Activated naive CD8-positive, alpha-beta T cell treated with anti-CD3 and anti-CD28 coated beads, Interleukin-2, amount 50 U/mL, for 24 hours (primary cell): ENCODE measurements around the gene XCL1.
"Not testable (repeated sequence)": the region's sequence is repeated elsewhere in the genome, so short reads cannot be mapped to it uniquely, and the experiment has no call there.

Experiments used
- ATAC-seq: fragments of 150-1000 bp; cut with Tn5 transposase; one replicate; pipeline ENCODE4 v1.10.0; 2021
- DNase-seq: peaks from one replicate; pipeline ENCODE4 v3.0.0; 2021
- H3K27ac Mint-ChIP-seq: one replicate; pipeline ENCODE4 v1.8.0; 2021; ENCODE audit warnings: mild to moderate bottlenecking, mixed read lengths
- H3K27me3 Mint-ChIP-seq: one replicate; pipeline ENCODE4 v1.8.0; 2021; ENCODE audit warnings: mixed read lengths
- H3K36me3 Mint-ChIP-seq: one replicate; pipeline ENCODE4 v1.8.0; 2021; ENCODE audit warnings: low read depth, mixed read lengths
- H3K4me1 Mint-ChIP-seq: one replicate; pipeline ENCODE4 v1.8.0; 2021; ENCODE audit warnings: mixed read lengths
- H3K4me3 Mint-ChIP-seq: one replicate; pipeline ENCODE4 v1.8.0; 2021; ENCODE audit warnings: mild to moderate bottlenecking, moderate library complexity, mixed read lengths
- H3K9me3 Mint-ChIP-seq: one replicate; pipeline ENCODE4 v1.8.0; 2021; ENCODE audit warnings: mixed read lengths

The XCL1 gene

GRCh38 chr1:168576245-168576688, at the start of gene XCL1:
Gene XCL1 (plus strand): TSS chr1:168576605. CDS start chr1:168576638, 33 bp downstream.
- peaks cover 55% of the 10 kb centered on the region for H3K4me1 Mint-ChIP-seq
- H3K27ac Mint-ChIP-seq = peak within 1 kb of the TSS; percentile 96
- H3K9me3 Mint-ChIP-seq, H3K27me3 Mint-ChIP-seq: not testable (repeated sequence)
- ATAC-seq = peak; percentile 84
- DNase-seq = peak; percentile 67
- H3K4me3 Mint-ChIP-seq = peak within 1 kb of the TSS; percentile 93
- peaks cover 45% of the 10 kb centered on the region for H3K36me3 Mint-ChIP-seq

- no peak overlapping the region for H3K27ac Mint-ChIP-seq
- H3K9me3 Mint-ChIP-seq = peaks cover 1% of the 10 kb centered on the region
- ATAC-seq = no peak
- no peak overlapping the region for H3K4me3 Mint-ChIP-seq
- no peak for DNase-seq
- H3K27me3 Mint-ChIP-seq = no peaks in the 10 kb centered on the region
- H3K4me1 Mint-ChIP-seq = peaks cover 45% of the 10 kb centered on the region
- H3K36me3 Mint-ChIP-seq = no peaks in the 10 kb centered on the region
These were observed 46.9 kb upstream of the XCL1 start for GRCh38 chr1:168529518-168529917.

GRCh38 chr1:168531615-168532345, 44.6 kb upstream of the XCL1 start:
- ATAC-seq (peak; percentile 76), DNase-seq (no peak)
- Mint-ChIP-seq H3K4me3 (no peak overlapping the region), H3K9me3 (no peaks in the 10 kb centered on the region), H3K36me3 (no peaks in the 10 kb centered on the region), H3K4me1 (peaks cover 65% of the 10 kb centered on the region), H3K27me3 (no peaks in the 10 kb centered on the region), H3K27ac (peak overlapping the region; percentile 17)

GRCh38 chr1:168535536-168535935, 40.9 kb upstream of the XCL1 start:
- H3K27ac Mint-ChIP-seq = peak overlapping the region; percentile 67
- no peaks in the 10 kb centered on the region for H3K9me3 Mint-ChIP-seq
- H3K4me1 Mint-ChIP-seq = peaks cover 83% of the 10 kb centered on the region
- ATAC-seq (peak; percentile 62), DNase-seq (no peak)
- no peaks in the 10 kb centered on the region for H3K27me3 Mint-ChIP-seq
- peaks cover 17% of the 10 kb centered on the region for H3K36me3 Mint-ChIP-seq
- H3K4me3 Mint-ChIP-seq = no peak overlapping the region

- H3K27ac Mint-ChIP-seq = peak overlapping the region; percentile 42
- peak overlapping the region; percentile 84 for H3K4me3 Mint-ChIP-seq
- H3K9me3 Mint-ChIP-seq, H3K27me3 Mint-ChIP-seq, ATAC-seq, DNase-seq: not testable (repeated sequence)
- H3K4me1 Mint-ChIP-seq = peaks cover 60% of the 10 kb centered on the region
- H3K36me3 Mint-ChIP-seq = peaks cover 43% of the 10 kb centered on the region
These were observed 35.6 kb upstream of the XCL1 start for GRCh38 chr1:168540798-168541197.

- Mint-ChIP-seq H3K4me1 (peaks cover 43% of the 10 kb centered on the region), H3K36me3 (peaks cover 44% of the 10 kb centered on the region), H3K4me3 (peak overlapping the region; percentile 84), H3K27ac (peak overlapping the region; percentile 61)
- not testable (repeated sequence) for ATAC-seq, DNase-seq, H3K9me3 Mint-ChIP-seq, H3K27me3 Mint-ChIP-seq
These were observed 33.4 kb upstream of the XCL1 start for GRCh38 chr1:168542978-168543377.

GRCh38 chr1:168543840-168544498, 32.4 kb upstream of the XCL1 start, which contains the start of gene XCL2:
Gene XCL2 (minus strand): TSS chr1:168543997. CDS start chr1:168543964, 33 bp downstream.
- Mint-ChIP-seq H3K9me3 (peaks cover 14% of the 10 kb centered on the region), H3K4me3 (peak within 1 kb of the TSS; percentile 93), H3K36me3 (peaks cover 47% of the 10 kb centered on the region), H3K27ac (peak within 1 kb of the TSS; percentile 98), H3K4me1 (peaks cover 36% of the 10 kb centered on the region)
- ATAC-seq (peak; percentile 86), DNase-seq (peak; percentile 50)
- H3K27me3 Mint-ChIP-seq = not testable (repeated sequence)

- ATAC-seq = peak; percentile 29
- peaks cover 36% of the 10 kb centered on the region for H3K36me3 Mint-ChIP-seq
- not testable (repeated sequence) for H3K4me3 Mint-ChIP-seq, DNase-seq, H3K27me3 Mint-ChIP-seq
- H3K9me3 Mint-ChIP-seq = peaks cover 19% of the 10 kb centered on the region
- H3K4me1 Mint-ChIP-seq = peaks cover 28% of the 10 kb centered on the region
- H3K27ac Mint-ChIP-seq = peak overlapping the region; percentile 42
These were observed 30.5 kb upstream of the XCL1 start for GRCh38 chr1:168545678-168546552.

GRCh38 chr1:168546553-168546895, 29.9 kb upstream of the XCL1 start:
- Mint-ChIP-seq H3K4me1 (peaks cover 27% of the 10 kb centered on the region), H3K9me3 (peaks cover 19% of the 10 kb centered on the region), H3K36me3 (peaks cover 30% of the 10 kb centered on the region)
- H3K27ac Mint-ChIP-seq, DNase-seq, ATAC-seq, H3K4me3 Mint-ChIP-seq, H3K27me3 Mint-ChIP-seq: not testable (repeated sequence)

GRCh38 chr1:168550971-168551370, 25.4 kb upstream of the XCL1 start:
- H3K4me1 Mint-ChIP-seq = peaks cover 51% of the 10 kb centered on the region
- no peaks in the 10 kb centered on the region for H3K27me3 Mint-ChIP-seq
- no peak overlapping the region for H3K4me3 Mint-ChIP-seq
- no peak overlapping the region for H3K27ac Mint-ChIP-seq
- DNase-seq (no peak), ATAC-seq (no peak)
- peaks cover 19% of the 10 kb centered on the region for H3K9me3 Mint-ChIP-seq
- peaks cover 12% of the 10 kb centered on the region for H3K36me3 Mint-ChIP-seq

- H3K4me3 Mint-ChIP-seq = no peak overlapping the region
- DNase-seq = no peak
- peaks cover 56% of the 10 kb centered on the region for H3K4me1 Mint-ChIP-seq
- no peak overlapping the region for H3K27ac Mint-ChIP-seq
- H3K36me3 Mint-ChIP-seq = peaks cover 10% of the 10 kb centered on the region
- ATAC-seq = no peak
- no peaks in the 10 kb centered on the region for H3K27me3 Mint-ChIP-seq
- peaks cover 19% of the 10 kb centered on the region for H3K9me3 Mint-ChIP-seq
These were observed 24.7 kb upstream of the XCL1 start for GRCh38 chr1:168551688-168552087.

- Mint-ChIP-seq H3K4me1 (peaks cover 68% of the 10 kb centered on the region), H3K4me3 (peak overlapping the region; percentile 31), H3K27ac (peak overlapping the region; percentile 94), H3K27me3 (no peaks in the 10 kb centered on the region), H3K9me3 (peaks cover 14% of the 10 kb centered on the region), H3K36me3 (peaks cover 10% of the 10 kb centered on the region)
- no peak for ATAC-seq
- DNase-seq = no peak
These were observed 23.4 kb upstream of the XCL1 start for GRCh38 chr1:168552961-168553360.

GRCh38 chr1:168553680-168554553, 22.5 kb upstream of the XCL1 start:
- H3K36me3 Mint-ChIP-seq = peaks cover 2% of the 10 kb centered on the region
- H3K27ac Mint-ChIP-seq = peak overlapping the region; percentile 94
- H3K4me3 Mint-ChIP-seq = peak overlapping the region; percentile 73
- DNase-seq (peak; percentile 68), ATAC-seq (peak; percentile 84)
- H3K4me1 Mint-ChIP-seq = peaks cover 74% of the 10 kb centered on the region
- no peaks in the 10 kb centered on the region for H3K27me3 Mint-ChIP-seq
- H3K9me3 Mint-ChIP-seq = peaks cover 5% of the 10 kb centered on the region
